HG02763 (cell line): ENCODE results near the gene ANKK1.

Experiments
- ATAC-seq: cut with Tn5 transposase; IDR thresholded peaks from one replicate; pipeline ENCODE4 v1.9.1; 2021; ENCODE audit warnings: mild to moderate bottlenecking, moderate library complexity; ENCODE audit not compliant: unreplicated experiment

Gene ANKK1

GRCh38 chr11:113449743-113450142 lies 62.2 kb downstream of the ANKK1 start:
- ATAC-seq: no peak
